ENCODE measurements around the gene NUDT21. TPM values are rescaled to one million over a fixed set of nuclear protein-coding genes. Genes with fewer than 3 reads are reported as not detected.

NUDT21 gene
- total and polyA plus RNA-seq, 2 of the 8 experiments (the other 6 are each of a cell fraction or from before 2014, with no cell fraction given), result 78.1 to 277 TPM

- H3K4me2 ChIP-seq (ENCODE audit: insufficient read depth in 1 of 2, low read depth in 2 of 2, low read length in 2 of 2), result no peak overlapping the region
- H4K91ac ChIP-seq (replicated peaks; ENCODE audit: insufficient read length, low read length), result no peak overlapping the region
- peaks cover 0 to 5% of the 10 kb centered on the region in 2 experiments; a peak in 1 of 4 replicates for H3K79me2 ChIP-seq (ENCODE audit: control insufficient read depth in 1 of 2, insufficient read depth in 2 of 2, low read length in 2 of 2)
- no peak overlapping the region for H3K4me3 ChIP-seq (ENCODE audit: extremely low read depth in 1 of 4, insufficient read depth in 2 of 4, low read depth in 3 of 4, low read length in 4 of 4)
- no peaks in the 10 kb centered on the region for H3K9me3 ChIP-seq (ENCODE audit: insufficient read depth in 2 of 2, low read depth in 1 of 2, low read length in 1 of 2)
- 75% methylated on average over 5 of the region's 5 CpGs; no CpG with 5 or more reads in 1 of the 2 experiments for WGBS, 2 experiments (ENCODE audit: extremely low coverage in 1 of 2, insufficient coverage in 1 of 2, insufficient read length in 1 of 2, insufficient replicate concordance in 2 of 2, low coverage in 1 of 2, low lambda C conversion rate in 2 of 2, missing lambda C conversion rate in 1 of 2)
- H2BK5ac ChIP-seq (ENCODE audit: low read depth, low read length), result no peak overlapping the region
- H3K4me1 ChIP-seq (replicated peaks in 1 of 4; ENCODE audit: control insufficient read depth in 3 of 4, insufficient read depth in 4 of 4, low read length in 3 of 4), result peaks cover 0 to 7% (median 0%) of the 10 kb centered on the region in 4 experiments; a peak in 2 of 7 replicates
- H3K27ac ChIP-seq (ENCODE audit: low read depth, low read length), result no peak overlapping the region
- no peak overlapping the region for H2BK120ac ChIP-seq (replicated peaks; ENCODE audit: low read depth, low read length)
- ChIA-PET POLR2A (ENCODE audit: partially characterized antibody) (interaction anchor here (0.7 kb wide), 1 partner anchor 181 kb away, joined by 3 read pairs; no protein-coding TSS in a partner anchor), CTCF (ENCODE audit: partially characterized antibody) (interaction anchor here (0.6 kb wide), 1 partner anchor 134 kb away, joined by 4 read pairs; no protein-coding TSS in a partner anchor)
- H4K5ac ChIP-seq (ENCODE audit: insufficient read length, low read depth, low read length), result no peak overlapping the region
- H2AK5ac ChIP-seq (ENCODE audit: low read depth, low read length), result no peak overlapping the region
- no peak overlapping the region for H3K23ac ChIP-seq (ENCODE audit: insufficient read length)
- H2BK20ac ChIP-seq (ENCODE audit: low read length), result no peak overlapping the region
- peaks cover 0 to 3% (median 0%) of the 10 kb centered on the region in 4 experiments; a peak in 2 of 8 replicates for H3K36me3 ChIP-seq (ENCODE audit: control insufficient read depth in 2 of 4, insufficient read depth in 4 of 4, low read length in 3 of 4)
- H3K18ac ChIP-seq (ENCODE audit: extremely low read depth, low read length), result no peak overlapping the region
- H4K20me1 ChIP-seq (replicated peaks in 1 of 2; ENCODE audit: control insufficient read depth in 1 of 2, insufficient read depth in 2 of 2, low read length in 2 of 2), result no peaks in the 10 kb centered on the region
- no peaks in the 10 kb centered on the region for H3K27me3 ChIP-seq (replicated peaks in 1 of 4; ENCODE audit: control insufficient read depth in 3 of 4, extremely low read depth in 1 of 4, insufficient read depth in 3 of 4, low read length in 3 of 4)
- 0 out of 2 replicates have a peak, but pooled peaks cover 2% of the 10 kb centered on the region for H3K79me1 ChIP-seq (ENCODE audit: low read depth, low read length)
- no peak overlapping the region for H4K8ac ChIP-seq (ENCODE audit: extremely low read depth, insufficient read depth, low read length)
- no peak overlapping the region for H3K14ac ChIP-seq (ENCODE audit: insufficient read length)
- no peak for DNase-seq (ENCODE audit: low read depth in 1 of 2, low spot score in 2 of 2)
- H2BK15ac ChIP-seq (ENCODE audit: low read length), result no peak overlapping the region
- no peak overlapping the region for H3K9ac ChIP-seq (replicated peaks in 1 of 4; ENCODE audit: extremely low read depth in 1 of 4, low read depth in 3 of 4, low read length in 3 of 4)
- H3K23me2 ChIP-seq (ENCODE audit: low read depth, low read length), result no peaks in the 10 kb centered on the region
- H3K56ac ChIP-seq (replicated peaks; ENCODE audit: insufficient read length, low read depth, low read length), result no peak overlapping the region
- H3K4ac ChIP-seq (replicated peaks; ENCODE audit: insufficient read length, low read depth, low read length), result no peak overlapping the region
- H2AFZ ChIP-seq (ENCODE audit: low read length), result no peak overlapping the region
- no peak overlapping the region for H2BK12ac ChIP-seq (ENCODE audit: low read depth, low read length)
- no peak for FAIRE-seq
- no peak for TF ChIP-seq JUN (IDR thresholded peaks at IDR 0.05; ENCODE audit: low read depth, low read length)
- no peak for TF ChIP-seq JUND (IDR thresholded peaks at IDR 0.05; ENCODE audit: low read length)
- TF ChIP-seq TAF1 (IDR thresholded peaks at IDR 0.05; ENCODE audit: low read depth, low read length), result no peak
- no peak for TF ChIP-seq YY1 (IDR thresholded peaks at IDR 0.05; ENCODE audit: low read depth, low read length)
- no peak for TF ChIP-seq USF2 (IDR thresholded peaks at IDR 0.05; ENCODE audit: low read length)
- TF ChIP-seq KDM1A (IDR thresholded peaks at IDR 0.05; ENCODE audit: borderline replicate concordance, low read length), result no peak
- TF ChIP-seq NRF1 (IDR thresholded peaks at IDR 0.05; ENCODE audit: low read depth, low read length), result no peak
- TF ChIP-seq NANOG (IDR thresholded peaks at IDR 0.05; ENCODE audit: insufficient read depth, low read depth, low read length, poor library complexity, severe bottlenecking), result no peak
- TF ChIP-seq E2F6 (IDR thresholded peaks at IDR 0.05), result no peak
- no peak for TF ChIP-seq KDM4A (IDR thresholded peaks at IDR 0.05; ENCODE audit: low read depth, low read length, severe bottlenecking)
- no peak for TF ChIP-seq CEBPB (IDR thresholded peaks at IDR 0.05; ENCODE audit: low read depth, low read length)
- no peak for TF ChIP-seq CHD2 (IDR thresholded peaks at IDR 0.05; ENCODE audit: low read length)
- no peak for TF ChIP-seq RBBP5 (IDR thresholded peaks at IDR 0.05; ENCODE audit: borderline replicate concordance, low read depth, low read length)
These were observed 37.8 kb downstream of the NUDT21 start for GRCh38 chr16:56413381-56413780.

All from H1 (cell line).